ENCODE data around the gene AKNA.

The AKNA gene

GRCh38 chr9:114428466-114428865 lies 40.7 kb upstream of the AKNA start:
- Histone ChIP-seq H3K27ac (ENCODE audit: low read depth in 2 of 2, low read length in 2 of 2) (no peak overlapping the region), H3K27me3 (ENCODE audit: control insufficient read depth in 2 of 2, insufficient read depth in 2 of 2, low read length in 2 of 2) (no peaks in the 10 kb centered on the region), H3K4me1 (ENCODE audit: control insufficient read depth in 2 of 2, insufficient read depth in 2 of 2, low read length in 2 of 2) (no peaks in the 10 kb centered on the region), H3K4me3 (ENCODE audit: low read length in 2 of 2) (no peak overlapping the region), H3K9ac (ENCODE audit: low read depth in 1 of 2, low read length in 2 of 2) (no peak overlapping the region), H3K36me3 (ENCODE audit: control insufficient read depth in 2 of 2, insufficient read depth in 2 of 2, low read length in 2 of 2) (no peaks in the 10 kb centered on the region), H3K9me3 (ENCODE audit: control insufficient read depth in 2 of 2, low read length in 2 of 2) (no peaks in the 10 kb centered on the region)

GRCh38 chr9:114427644-114428043 lies 39.9 kb upstream of the AKNA start:
- no peak overlapping the region for H3K27ac ChIP-seq (ENCODE audit: low read depth in 2 of 2, low read length in 2 of 2)

GRCh38 chr9:114426046-114426948 lies 38.5 kb upstream of the AKNA start:
- Histone ChIP-seq H3K36me3 (ENCODE audit: control insufficient read depth in 2 of 2, insufficient read depth in 2 of 2, low read length in 2 of 2) (no peaks in the 10 kb centered on the region), H3K27ac (ENCODE audit: low read depth in 2 of 2, low read length in 2 of 2) (no peak overlapping the region), H3K9ac (ENCODE audit: low read depth in 1 of 2, low read length in 2 of 2) (no peak overlapping the region), H3K9me3 (ENCODE audit: control insufficient read depth in 2 of 2, low read length in 2 of 2) (no peaks in the 10 kb centered on the region), H3K4me1 (ENCODE audit: control insufficient read depth in 2 of 2, insufficient read depth in 2 of 2, low read length in 2 of 2) (no peaks in the 10 kb centered on the region), H3K27me3 (ENCODE audit: control insufficient read depth in 2 of 2, insufficient read depth in 2 of 2, low read length in 2 of 2) (no peaks in the 10 kb centered on the region), H3K4me3 (ENCODE audit: low read length in 2 of 2) (no peak overlapping the region)

More at GRCh38 chr9:114427644-114428043, 39.9 kb upstream of the AKNA start:
- no peaks in the 10 kb centered on the region for H3K27me3 ChIP-seq (ENCODE audit: control insufficient read depth in 2 of 2, insufficient read depth in 2 of 2, low read length in 2 of 2)
- no peak overlapping the region for H3K9ac ChIP-seq (ENCODE audit: low read depth in 1 of 2, low read length in 2 of 2)
- H3K4me3 ChIP-seq (ENCODE audit: low read length in 2 of 2): no peak overlapping the region
- no peaks in the 10 kb centered on the region for H3K9me3 ChIP-seq (ENCODE audit: control insufficient read depth in 2 of 2, low read length in 2 of 2)
- no peaks in the 10 kb centered on the region for H3K4me1 ChIP-seq (ENCODE audit: control insufficient read depth in 2 of 2, insufficient read depth in 2 of 2, low read length in 2 of 2)
- H3K36me3 ChIP-seq (ENCODE audit: control insufficient read depth in 2 of 2, insufficient read depth in 2 of 2, low read length in 2 of 2): no peaks in the 10 kb centered on the region

GRCh38 chr9:114425126-114425525 lies 37.3 kb upstream of the AKNA start:
- no peaks in the 10 kb centered on the region for H3K27me3 ChIP-seq (ENCODE audit: control insufficient read depth in 2 of 2, insufficient read depth in 2 of 2, low read length in 2 of 2)
- H3K9ac ChIP-seq (ENCODE audit: low read depth in 1 of 2, low read length in 2 of 2): no peak overlapping the region
- no peaks in the 10 kb centered on the region for H3K9me3 ChIP-seq (ENCODE audit: control insufficient read depth in 2 of 2, low read length in 2 of 2)
- H3K27ac ChIP-seq (ENCODE audit: low read depth in 2 of 2, low read length in 2 of 2): no peak overlapping the region
- no peak overlapping the region for H3K4me3 ChIP-seq (ENCODE audit: low read length in 2 of 2)
- H3K36me3 ChIP-seq (ENCODE audit: control insufficient read depth in 2 of 2, insufficient read depth in 2 of 2, low read length in 2 of 2): peaks cover 0 to 2% of the 10 kb centered on the region in 2 donors
- no peaks in the 10 kb centered on the region for H3K4me1 ChIP-seq (ENCODE audit: control insufficient read depth in 2 of 2, insufficient read depth in 2 of 2, low read length in 2 of 2)

- H3K36me3 ChIP-seq (ENCODE audit: control insufficient read depth in 2 of 2, insufficient read depth in 2 of 2, low read length in 2 of 2): peaks cover 0 to 2% of the 10 kb centered on the region in 2 donors
- no peaks in the 10 kb centered on the region for H3K9me3 ChIP-seq (ENCODE audit: control insufficient read depth in 2 of 2, low read length in 2 of 2)
- no peaks in the 10 kb centered on the region for H3K4me1 ChIP-seq (ENCODE audit: control insufficient read depth in 2 of 2, insufficient read depth in 2 of 2, low read length in 2 of 2)
- H3K27me3 ChIP-seq (ENCODE audit: control insufficient read depth in 2 of 2, insufficient read depth in 2 of 2, low read length in 2 of 2): no peaks in the 10 kb centered on the region
- no peak overlapping the region for H3K4me3 ChIP-seq (ENCODE audit: low read length in 2 of 2)
- H3K27ac ChIP-seq (ENCODE audit: low read depth in 2 of 2, low read length in 2 of 2): no peak overlapping the region
- H3K9ac ChIP-seq (ENCODE audit: low read depth in 1 of 2, low read length in 2 of 2): no peak overlapping the region
These were observed 36.3 kb upstream of the AKNA start for GRCh38 chr9:114424126-114424525.

GRCh38 chr9:114423181-114423580 lies 35.4 kb upstream of the AKNA start:
- no peaks in the 10 kb centered on the region for H3K27me3 ChIP-seq (ENCODE audit: control insufficient read depth in 2 of 2, insufficient read depth in 2 of 2, low read length in 2 of 2)
- no peaks in the 10 kb centered on the region for H3K4me1 ChIP-seq (ENCODE audit: control insufficient read depth in 2 of 2, insufficient read depth in 2 of 2, low read length in 2 of 2)
- no peaks in the 10 kb centered on the region for H3K9me3 ChIP-seq (ENCODE audit: control insufficient read depth in 2 of 2, low read length in 2 of 2)
- no peak overlapping the region for H3K9ac ChIP-seq (ENCODE audit: low read depth in 1 of 2, low read length in 2 of 2)
- H3K4me3 ChIP-seq (ENCODE audit: low read length in 2 of 2): no peak overlapping the region
- H3K36me3 ChIP-seq (ENCODE audit: control insufficient read depth in 2 of 2, insufficient read depth in 2 of 2, low read length in 2 of 2): peaks cover 0 to 2% of the 10 kb centered on the region in 2 donors
- H3K27ac ChIP-seq (ENCODE audit: low read depth in 2 of 2, low read length in 2 of 2): no peak overlapping the region

- Histone ChIP-seq H3K27me3 (ENCODE audit: control insufficient read depth in 2 of 2, insufficient read depth in 2 of 2, low read length in 2 of 2) (no peaks in the 10 kb centered on the region), H3K27ac (ENCODE audit: low read depth in 2 of 2, low read length in 2 of 2) (no peak overlapping the region), H3K9me3 (ENCODE audit: control insufficient read depth in 2 of 2, low read length in 2 of 2) (no peaks in the 10 kb centered on the region), H3K9ac (ENCODE audit: low read depth in 1 of 2, low read length in 2 of 2) (no peak overlapping the region), H3K4me1 (ENCODE audit: control insufficient read depth in 2 of 2, insufficient read depth in 2 of 2, low read length in 2 of 2) (no peaks in the 10 kb centered on the region), H3K36me3 (ENCODE audit: control insufficient read depth in 2 of 2, insufficient read depth in 2 of 2, low read length in 2 of 2) (peaks cover 0 to 4% of the 10 kb centered on the region in 2 donors), H3K4me3 (ENCODE audit: low read length in 2 of 2) (no peak overlapping the region)
These were observed 33.4 kb upstream of the AKNA start for GRCh38 chr9:114421147-114421546.

- Histone ChIP-seq H3K9ac (ENCODE audit: low read depth in 1 of 2, low read length in 2 of 2) (no peak overlapping the region), H3K4me1 (ENCODE audit: control insufficient read depth in 2 of 2, insufficient read depth in 2 of 2, low read length in 2 of 2) (no peaks in the 10 kb centered on the region), H3K4me3 (ENCODE audit: low read length in 2 of 2) (no peak overlapping the region), H3K9me3 (ENCODE audit: control insufficient read depth in 2 of 2, low read length in 2 of 2) (no peaks in the 10 kb centered on the region), H3K27ac (ENCODE audit: low read depth in 2 of 2, low read length in 2 of 2) (no peak overlapping the region), H3K27me3 (ENCODE audit: control insufficient read depth in 2 of 2, insufficient read depth in 2 of 2, low read length in 2 of 2) (no peaks in the 10 kb centered on the region), H3K36me3 (ENCODE audit: control insufficient read depth in 2 of 2, insufficient read depth in 2 of 2, low read length in 2 of 2) (peaks cover 0 to 4% of the 10 kb centered on the region in 2 donors)
These were observed 32.0 kb upstream of the AKNA start for GRCh38 chr9:114419796-114420195.

GRCh38 chr9:114418053-114418452 lies 30.3 kb upstream of the AKNA start:
- no peaks in the 10 kb centered on the region for H3K4me1 ChIP-seq (ENCODE audit: control insufficient read depth in 2 of 2, insufficient read depth in 2 of 2, low read length in 2 of 2)
- no peaks in the 10 kb centered on the region for H3K9me3 ChIP-seq (ENCODE audit: control insufficient read depth in 2 of 2, low read length in 2 of 2)
- no peak overlapping the region for H3K27ac ChIP-seq (ENCODE audit: low read depth in 2 of 2, low read length in 2 of 2)
- no peak overlapping the region for H3K4me3 ChIP-seq (ENCODE audit: low read length in 2 of 2)
- no peaks in the 10 kb centered on the region for H3K27me3 ChIP-seq (ENCODE audit: control insufficient read depth in 2 of 2, insufficient read depth in 2 of 2, low read length in 2 of 2)
- H3K9ac ChIP-seq (ENCODE audit: low read depth in 1 of 2, low read length in 2 of 2): no peak overlapping the region
- peaks cover 0 to 4% of the 10 kb centered on the region in 2 donors for H3K36me3 ChIP-seq (ENCODE audit: control insufficient read depth in 2 of 2, insufficient read depth in 2 of 2, low read length in 2 of 2)

- Histone ChIP-seq H3K27me3 (ENCODE audit: control insufficient read depth in 2 of 2, insufficient read depth in 2 of 2, low read length in 2 of 2) (no peaks in the 10 kb centered on the region), H3K36me3 (ENCODE audit: control insufficient read depth in 2 of 2, insufficient read depth in 2 of 2, low read length in 2 of 2) (peaks cover 0 to 4% of the 10 kb centered on the region in 2 donors), H3K4me3 (ENCODE audit: low read length in 2 of 2) (no peak overlapping the region), H3K27ac (ENCODE audit: low read depth in 2 of 2, low read length in 2 of 2) (no peak overlapping the region), H3K9me3 (ENCODE audit: control insufficient read depth in 2 of 2, low read length in 2 of 2) (no peaks in the 10 kb centered on the region), H3K9ac (ENCODE audit: low read depth in 1 of 2, low read length in 2 of 2) (no peak overlapping the region), H3K4me1 (ENCODE audit: control insufficient read depth in 2 of 2, insufficient read depth in 2 of 2, low read length in 2 of 2) (no peaks in the 10 kb centered on the region)
These were observed 29.7 kb upstream of the AKNA start for GRCh38 chr9:114417511-114417910.

Measured in mucosa of rectum (tissue), 2 donors.